UCSD-AML1 (cell line): Measurements from ENCODE around the gene DOK7.

Experiments used
- DNase-seq: peaks from one replicate; lab custom pipeline; 2025; ENCODE audit not compliant: unreplicated experiment; lab: John Stamatoyannopoulos, UW

Gene DOK7

DNA sequence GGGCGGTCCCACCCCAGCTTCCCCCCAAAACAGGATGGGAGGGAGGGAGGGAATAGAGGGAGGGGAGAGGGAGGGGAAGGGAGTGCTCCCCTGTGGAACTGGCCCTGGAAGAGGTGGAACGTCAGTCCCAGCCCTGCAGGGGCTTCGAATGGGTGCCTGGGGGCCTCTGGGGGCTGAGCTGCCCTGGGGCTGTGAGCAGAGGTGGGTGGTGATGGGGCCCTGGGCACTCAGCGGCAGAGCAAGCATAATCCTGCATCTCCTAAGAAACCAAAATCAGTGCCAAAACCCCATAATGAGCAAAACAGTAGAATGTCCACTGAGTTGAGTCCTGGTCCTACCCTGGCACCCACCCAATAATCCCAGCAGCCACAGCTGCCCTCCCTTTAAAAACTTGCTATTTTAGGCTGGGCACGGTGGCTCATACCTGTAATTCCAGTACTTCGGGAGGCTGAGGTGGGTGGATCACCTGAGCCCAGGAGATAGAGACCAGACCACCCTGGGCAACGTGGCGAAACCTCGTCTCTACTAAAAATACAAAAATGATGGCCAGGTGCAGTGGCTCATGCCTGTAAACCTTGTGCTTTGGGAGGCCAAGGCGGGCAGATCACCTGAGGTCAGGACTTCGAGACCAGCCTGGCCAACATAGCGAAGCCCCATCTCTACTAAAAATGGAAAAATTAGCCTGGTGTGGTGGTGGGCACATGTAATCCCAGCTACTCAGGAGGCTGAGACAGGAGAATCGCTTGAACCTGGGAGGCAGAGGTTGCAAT, 11.1 kb downstream of the DOK7 start:
- DNase-seq = no peak

DNA sequence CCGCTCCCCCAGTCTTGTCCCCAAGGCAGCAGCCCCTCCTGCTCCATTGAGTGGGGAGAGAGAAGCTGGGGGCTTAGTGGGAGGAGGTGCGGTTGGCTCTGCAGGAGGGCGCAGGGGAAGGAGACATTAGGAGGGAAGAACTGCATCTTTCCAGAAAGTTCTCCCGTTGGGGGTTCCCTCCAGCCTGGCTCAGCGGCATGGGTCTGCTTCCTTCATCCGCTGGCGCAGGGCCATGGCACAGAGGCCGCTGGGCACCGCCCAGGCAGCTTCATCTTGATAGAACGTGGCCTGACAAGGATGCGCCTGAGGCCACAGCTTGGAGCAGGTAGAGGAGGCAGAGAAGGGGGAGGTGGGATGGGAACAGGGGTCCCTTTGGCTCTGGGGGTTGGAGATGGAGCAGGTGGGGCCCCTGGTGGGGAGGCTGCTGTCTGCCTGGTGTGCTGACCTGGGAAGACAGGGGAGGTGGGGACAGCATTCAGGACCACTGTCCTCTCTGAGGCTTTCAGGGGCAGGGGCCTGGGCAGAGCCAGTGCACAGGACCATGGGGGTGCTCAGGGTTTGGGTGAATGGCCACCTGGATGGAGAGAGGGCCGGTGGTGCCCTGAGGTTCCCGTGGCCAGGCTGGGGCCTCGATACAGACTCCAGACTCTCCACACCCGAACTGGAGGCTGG, 12.1 kb downstream of the DOK7 start:
- DNase-seq = no peak

DNA sequence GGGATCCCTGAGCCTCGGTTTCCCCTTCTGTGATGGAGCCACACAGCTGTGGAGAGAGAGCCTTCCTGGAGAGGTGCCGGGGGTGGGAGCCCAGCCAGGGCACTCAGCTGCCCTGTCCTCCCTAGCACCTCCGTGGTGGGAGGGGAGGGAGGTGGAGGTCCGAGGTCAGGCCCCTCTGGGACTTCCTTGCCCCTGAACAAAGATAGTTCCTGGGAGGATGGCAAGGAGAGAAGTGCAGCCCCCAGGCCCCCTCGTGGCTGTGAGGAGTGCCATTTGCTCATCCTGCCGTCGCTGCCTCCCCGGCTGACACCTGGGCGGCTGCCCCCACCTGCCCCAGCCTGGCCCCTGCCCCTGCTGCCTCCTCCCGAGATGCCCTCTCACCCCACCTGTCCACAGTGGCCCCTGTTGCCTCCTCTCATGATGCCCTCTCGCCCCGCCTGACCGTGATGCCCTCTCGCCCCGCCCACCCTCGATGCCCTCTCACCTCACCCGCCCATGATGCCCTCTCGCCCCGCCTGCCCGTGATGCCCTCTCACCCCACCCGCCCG, 12.7 kb downstream of the DOK7 start:
- no peak for DNase-seq

DNA sequence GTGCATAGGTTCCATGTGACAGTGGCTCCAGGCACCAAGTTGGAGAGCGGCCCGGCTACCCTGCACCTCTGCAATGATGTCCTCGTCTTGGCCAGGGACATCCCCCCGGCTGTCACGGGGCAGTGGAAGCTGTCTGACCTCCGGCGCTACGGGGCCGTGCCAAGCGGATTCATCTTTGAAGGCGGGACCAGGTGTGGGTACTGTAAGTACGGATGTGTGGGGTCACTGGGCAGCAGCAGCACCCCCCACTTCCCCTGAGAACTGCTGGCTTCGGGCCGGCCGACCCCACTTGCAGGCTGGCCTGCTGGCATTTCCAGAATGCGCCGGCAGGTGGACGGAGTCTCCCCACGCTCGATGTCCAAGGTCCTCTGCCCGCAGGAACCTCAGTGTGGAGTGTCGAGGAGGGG, 13.2 kb downstream of the DOK7 start:
- no peak for DNase-seq

DNA sequence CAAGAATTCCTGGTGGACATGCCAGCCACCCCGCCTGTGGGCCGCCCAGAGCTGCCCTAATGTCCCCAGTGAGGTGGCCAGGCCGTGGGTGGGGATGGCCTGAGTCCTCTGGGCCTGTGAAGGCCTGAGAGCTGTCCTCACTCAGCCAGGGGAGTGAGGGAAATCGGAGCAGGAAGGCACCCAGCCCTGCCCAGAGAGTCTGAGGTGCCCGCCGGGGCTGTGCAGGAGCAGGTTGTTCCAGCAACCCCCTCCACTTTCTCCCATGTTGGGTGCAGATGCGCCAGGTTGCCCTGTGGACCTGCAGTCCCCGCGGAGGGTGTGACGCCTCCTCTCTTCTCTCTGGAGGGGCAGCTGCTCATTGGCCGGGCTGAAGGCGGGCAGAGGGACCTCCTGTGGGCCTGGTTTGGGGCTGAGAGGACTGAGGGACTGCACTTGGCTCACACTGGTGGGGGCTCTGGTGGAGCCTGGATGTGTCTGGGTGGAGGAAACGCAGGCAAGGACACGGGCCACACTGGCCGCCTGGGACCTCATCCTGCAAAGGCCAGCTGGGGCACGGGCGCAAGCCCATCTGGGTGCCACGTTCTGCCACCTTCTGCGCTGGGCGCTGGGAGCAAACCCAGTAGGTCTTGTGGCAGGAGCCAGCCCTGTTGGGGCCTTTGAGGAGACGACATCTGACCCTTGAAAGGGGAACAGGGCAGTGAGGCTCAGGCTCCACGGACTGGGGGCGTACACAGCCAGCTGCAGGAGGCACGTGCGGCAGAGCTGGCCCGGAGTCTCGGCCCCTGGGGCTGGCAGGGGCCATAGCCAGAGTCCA, 14.0 kb downstream of the DOK7 start:
- no peak for DNase-seq

DNA sequence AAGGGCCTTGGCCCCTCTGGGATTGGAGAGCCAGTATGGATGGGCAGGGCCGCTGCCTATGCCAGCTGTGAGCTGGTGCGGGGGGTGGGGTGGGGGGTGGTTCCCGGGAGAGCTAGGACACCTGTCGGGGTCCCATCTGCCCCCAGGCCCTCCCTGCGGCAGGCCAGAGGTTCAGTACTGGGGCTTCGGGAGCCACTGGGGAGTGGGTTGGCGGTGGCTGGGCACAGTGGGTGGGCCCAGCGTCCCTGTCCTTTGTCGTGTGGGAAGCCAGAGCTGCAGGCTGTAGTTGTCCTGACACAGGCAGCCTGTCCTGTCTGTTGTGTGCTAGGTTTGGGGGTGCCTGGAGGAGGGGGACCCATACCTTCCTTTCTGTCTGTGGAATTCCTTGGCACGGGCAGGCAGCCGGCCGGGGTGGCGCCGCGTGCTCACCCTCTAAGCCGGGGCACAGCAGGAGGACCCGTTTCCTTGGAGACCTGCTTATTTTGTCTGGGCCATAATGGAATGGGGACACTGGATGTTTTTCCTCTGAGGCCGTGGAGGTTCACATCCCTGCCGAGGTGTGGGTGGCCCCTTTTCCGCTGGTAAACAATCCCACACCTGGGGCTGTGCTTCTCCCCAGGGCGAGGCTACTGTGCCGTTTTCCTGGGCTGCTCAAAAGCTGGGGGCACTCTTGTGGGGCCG, 14.8 kb downstream of the DOK7 start:
- DNase-seq = no peak

DNA sequence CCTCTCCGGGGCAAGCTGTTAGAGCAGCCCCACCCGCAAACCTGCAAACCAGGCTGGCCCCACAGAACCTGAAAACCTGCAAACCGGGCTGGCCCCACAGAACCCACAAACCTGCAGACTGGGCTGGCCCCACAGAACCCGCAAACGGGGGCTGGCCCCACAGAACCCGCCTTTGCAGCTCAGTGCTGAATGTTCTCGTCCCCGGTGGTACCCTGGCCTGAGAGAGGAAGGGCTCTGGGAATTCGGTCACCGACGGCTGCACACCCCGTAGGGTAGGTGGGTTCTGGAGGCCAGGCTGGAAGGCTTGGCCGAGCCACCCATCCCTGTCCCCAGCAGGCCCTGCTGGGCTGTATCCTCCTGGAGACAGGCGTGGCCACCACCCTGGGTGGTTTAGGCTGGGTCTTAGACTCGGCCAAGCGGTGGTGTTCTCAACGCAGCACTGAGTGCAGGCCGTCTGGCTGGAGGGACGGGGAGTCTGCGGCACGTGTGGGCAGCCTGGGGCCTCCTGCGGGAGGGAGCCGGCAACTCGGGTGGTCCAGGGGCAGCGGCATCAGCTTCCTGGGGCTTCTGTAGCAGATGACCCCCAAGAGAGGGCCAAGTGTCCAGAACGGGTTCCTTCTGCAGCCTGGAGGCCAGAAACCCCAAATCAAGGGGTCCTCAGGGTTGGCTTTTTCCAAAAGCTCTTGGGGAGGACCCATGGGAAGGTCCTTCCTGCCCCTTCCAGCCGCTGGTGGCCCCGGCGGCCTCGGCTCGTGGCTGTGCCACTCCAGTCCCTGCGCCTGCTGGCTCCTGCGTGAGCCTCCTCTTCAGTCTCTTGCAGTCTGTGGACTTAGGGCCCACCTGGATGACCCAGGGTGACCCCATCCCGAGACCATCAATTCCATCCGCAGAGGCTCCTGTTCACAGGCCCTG, 15.6 kb downstream of the DOK7 start:
- DNase-seq = no peak

DNA sequence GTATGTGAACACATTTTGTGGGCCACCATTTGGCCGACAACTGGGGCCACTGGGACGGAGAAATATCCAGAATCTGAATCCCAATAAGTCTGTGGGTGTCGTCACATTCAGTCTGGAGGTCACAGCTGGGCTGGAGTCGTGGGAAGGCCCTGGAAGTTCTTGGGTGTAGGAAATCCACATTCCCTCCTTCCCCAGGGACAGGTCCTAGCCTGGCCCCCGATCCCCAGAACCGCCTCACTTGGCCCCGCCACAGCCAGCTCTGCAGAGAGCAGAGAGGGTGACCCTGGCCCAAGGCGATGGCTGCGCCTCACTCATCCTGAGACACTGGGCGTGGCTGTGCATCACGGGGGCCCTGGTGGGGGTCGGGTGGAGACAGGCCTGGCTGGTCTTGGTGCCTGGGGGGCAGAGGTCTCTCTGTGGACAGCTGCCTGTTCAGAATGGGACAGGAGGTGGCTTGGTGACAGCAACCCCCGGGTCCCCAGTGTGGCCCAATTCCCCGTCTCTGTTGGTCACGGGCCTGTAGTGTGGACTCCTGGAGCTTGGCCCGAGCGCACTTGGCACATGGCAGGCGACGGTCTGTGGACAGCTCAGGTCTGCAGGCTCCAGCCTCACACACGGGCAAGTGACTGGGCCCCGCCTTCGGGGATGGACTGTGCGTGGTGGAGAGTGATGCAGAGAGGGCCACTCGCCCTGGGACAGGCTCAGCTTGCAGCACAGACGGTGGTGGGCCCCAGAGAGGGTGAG, 16.4 kb downstream of the DOK7 start:
- no peak for DNase-seq

DNA sequence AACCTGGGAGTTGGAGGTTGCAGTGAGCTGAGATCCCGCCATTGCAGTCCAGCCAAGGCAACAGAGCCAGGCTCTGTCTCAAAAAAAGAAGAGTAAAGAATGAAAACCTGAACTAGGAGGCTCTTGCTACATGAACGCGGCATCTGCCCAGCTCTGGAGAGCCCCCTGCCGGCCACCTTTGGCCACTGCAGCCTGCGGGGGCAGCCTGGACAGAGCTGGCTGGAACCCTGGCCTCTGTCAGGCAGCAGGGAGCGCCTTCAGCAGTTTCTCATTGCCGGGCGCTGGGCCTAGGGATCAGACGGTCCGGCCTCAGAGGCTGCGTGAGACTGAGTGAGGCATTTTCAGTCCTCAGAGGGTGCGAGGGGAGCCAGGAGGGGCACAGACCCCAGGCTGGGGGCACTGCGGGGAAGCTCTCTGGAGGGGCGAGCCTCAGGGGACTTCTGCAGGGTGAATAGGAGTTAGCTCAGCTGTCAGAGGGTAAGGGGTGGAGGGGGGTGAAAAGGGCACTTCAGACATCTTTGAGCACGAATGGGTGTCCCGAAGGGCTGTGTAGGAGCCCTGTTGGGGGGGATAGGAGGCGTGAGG, 17.5 kb downstream of the DOK7 start:
- peak; percentile 81 for DNase-seq

DNA sequence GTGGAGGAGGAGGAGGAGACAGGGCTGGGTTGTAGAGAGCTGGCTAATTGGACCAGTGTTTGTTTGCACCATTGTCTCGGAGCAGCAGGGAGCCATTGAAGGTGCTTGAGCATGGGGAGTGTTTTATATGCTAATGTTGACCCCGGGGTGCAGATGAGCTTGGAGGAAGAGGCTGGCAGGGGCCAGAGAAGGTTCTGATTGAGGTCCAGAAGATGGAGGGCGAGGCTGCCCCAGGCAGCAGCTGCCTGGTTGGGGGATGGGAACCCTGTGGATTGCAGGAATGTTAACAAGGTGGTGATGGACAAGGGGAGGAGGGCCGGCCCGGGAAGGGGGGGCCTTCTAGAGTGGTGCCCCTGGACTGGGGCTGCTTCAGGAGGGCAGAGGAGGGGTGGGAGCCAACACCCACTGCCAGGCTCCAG, 18.0 kb downstream of the DOK7 start:
- DNase-seq = no peak

DNA sequence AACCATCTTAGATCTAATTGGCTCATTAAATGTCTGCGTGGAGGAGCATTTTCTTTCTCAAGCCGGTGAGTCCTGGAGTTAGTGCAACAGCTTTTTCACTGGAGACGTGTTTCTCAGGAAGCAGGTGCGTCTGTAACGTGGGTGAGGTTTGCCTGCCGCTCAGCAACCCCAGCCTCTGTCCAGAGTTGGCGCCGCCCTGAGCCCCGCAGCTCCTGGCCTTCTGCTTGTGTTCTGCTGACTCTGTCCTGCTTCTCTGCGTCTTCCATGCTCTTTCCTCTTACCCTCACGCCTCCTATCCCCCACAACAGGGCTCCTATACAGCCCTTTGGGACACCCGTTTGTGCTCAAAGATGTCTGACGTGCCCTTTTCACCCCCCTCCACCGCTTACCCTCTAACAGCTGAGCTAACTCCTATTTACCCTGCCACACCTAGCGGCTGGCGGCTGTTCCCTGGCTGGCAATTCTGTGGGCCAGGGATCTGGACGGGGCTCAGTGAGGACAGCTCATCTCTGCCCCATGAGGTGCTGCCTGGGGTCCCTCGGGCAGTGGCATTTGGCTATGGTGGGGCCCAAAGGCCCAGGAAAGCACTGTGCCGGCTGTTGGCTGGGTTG, 18.8 kb downstream of the DOK7 start:
- no peak for DNase-seq

DNA sequence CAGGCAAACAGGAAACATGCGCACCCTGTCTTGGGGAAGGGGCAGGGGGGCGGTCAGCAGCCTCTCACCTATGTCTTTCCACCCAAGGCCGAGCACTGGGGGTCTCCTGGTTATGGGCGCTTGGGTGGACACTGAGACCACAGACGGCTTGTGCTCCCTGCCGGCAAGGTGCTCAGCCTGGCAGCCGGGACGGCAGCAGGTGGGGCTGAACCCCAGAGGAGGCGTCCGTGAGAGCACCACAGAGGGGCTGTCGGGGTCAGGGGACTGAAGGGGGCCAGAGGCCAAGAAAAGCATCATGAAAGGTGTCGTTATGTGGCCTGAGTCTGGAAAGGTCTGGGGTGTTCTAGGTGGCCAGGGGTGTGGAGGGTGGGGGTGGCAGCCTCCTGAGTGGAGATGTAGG, 19.6 kb downstream of the DOK7 start:
- no peak for DNase-seq

DNA sequence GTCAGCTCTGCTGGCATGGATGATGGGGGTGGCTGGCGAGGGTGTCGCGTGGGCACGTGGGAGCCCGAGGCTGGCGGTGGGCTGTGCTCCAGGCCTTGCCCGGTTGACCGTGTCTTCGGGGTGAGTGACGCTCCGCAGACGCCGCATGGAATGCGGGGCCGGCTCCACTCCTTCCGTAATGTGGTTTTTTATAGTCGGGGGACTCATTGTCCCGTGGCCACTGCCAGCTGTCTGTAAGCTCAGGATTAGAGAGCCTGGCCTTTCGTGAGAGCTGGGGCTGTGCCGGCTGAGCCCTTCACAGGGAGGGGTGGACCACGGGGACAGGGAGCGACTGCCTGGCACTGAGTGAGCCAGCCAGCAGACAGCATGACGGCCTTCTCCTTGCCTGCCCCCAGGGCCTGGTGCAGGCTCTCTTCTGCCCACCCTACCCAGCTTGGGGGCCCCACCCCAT, 20.4 kb downstream of the DOK7 start:
- DNase-seq = no peak

DNA sequence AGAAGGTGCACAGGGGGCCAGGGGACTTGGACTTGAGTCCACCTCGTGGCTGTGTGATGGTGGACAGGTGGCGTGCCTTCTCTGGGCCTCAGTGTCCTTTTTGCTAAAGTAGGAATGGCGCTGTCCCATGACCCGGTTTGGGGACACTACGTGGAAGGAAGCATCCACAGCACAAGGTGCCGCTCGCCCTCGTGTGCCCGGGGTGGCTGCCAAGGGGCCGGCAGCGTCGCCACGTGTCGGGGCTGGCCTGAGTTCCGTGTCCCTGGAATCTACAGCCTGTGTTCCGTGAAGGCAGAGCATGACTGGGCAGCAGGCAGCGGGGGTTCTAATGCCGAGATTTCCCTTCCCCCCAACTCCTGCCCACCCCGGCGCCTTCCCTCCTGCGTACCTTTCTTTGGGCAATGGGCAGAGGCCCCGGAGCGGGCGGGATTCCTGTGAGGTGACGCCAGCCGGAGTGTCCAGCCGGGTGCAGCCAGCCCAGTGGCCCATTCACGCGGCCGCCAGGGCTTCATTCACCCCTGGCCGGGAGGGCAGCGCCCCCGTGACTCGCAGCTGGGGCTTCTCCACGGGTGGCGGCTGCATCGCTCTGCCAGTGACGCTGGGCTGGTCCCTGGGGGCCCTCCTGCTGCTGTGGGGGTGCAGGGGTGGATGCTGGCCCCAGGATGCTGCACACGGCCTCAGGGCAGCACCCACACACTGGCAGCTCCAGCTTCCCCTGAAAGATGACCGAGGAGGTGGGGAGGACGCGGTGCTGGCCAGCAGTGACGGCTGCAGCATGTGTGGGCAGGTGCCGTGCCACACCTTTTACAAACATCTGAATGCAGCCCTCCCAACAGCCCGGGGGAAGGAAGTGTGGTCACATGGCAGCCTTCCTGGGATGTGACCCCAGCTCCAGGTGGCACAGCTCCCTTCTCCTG, 21.2 kb downstream of the DOK7 start:
- DNase-seq = no peak

DNA sequence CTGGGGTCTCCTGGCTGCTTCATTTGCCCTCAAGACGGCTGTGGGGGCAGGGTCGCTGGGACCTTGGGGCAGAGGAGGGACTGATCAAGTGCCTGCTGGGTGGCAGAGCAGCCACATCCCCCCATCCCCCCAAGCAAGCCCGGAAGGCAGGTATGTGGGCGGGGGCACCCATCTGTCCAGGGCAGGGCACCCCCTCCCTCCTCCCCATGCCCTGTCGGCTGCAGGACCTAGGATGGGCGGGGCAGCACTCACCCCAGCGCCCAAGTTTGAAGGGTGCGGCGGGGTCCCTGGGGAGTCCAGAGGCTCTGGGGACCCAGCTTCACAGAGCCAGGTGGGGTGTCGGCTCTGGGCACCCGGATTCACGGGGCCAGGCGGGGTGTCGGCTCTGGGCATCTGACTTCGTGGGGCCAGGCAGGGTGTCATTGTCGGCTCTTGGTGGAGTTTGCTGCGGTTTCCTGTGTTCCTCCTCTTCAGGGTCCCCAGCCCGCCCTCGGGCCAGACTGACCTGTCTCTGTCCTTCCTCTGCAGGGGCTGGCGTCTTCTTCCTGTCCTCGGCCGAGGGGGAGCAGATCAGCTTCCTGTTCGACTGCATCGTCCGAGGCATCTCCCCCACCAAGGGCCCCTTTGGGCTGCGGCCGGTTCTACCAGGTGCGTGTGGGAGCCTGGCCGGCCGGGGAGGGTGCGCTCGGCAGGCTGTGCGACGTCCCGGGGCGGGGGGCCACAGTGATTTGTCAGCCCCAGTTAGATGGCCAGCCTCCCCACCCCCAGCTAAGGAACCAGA, 22.1 kb downstream of the DOK7 start:
- no peak for DNase-seq

DNA sequence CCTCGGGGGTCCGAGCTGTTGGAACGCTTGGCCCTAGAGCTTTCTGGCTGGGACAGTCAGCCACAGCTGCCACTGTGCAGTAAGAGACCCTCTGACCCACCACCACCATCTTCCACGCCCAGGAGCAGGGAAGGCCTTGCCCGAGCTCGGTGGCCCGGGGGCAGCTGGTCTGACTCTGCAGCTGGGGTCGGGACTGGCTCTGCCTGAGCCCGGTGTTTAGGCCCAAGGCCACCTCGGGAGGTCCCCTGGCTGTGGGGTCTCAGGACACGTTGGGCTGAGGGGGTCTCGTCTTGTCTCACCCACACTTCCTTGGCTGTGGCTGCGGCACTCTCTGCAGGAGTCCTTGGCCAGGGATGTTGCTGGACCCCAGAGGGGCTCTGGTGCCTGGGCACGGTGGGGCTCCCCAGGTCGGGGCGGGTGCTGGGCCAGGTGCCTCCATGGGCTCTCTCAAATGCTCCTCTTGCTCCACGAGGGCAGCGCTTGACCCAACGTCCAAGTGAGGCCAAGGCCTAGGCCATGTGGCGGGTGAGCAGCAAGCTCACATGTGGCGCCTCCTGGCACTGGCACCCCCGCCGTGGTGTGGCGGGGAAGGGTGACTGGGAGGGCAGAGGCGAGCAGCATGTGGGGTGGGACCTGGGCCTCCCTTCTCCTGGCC, 22.9 kb downstream of the DOK7 start:
- DNase-seq = no peak
